Amniotic stem cell (primary cell): ENCODE measurements around the gene GMEB2.
"Not testable (repeated sequence)": the region's sequence is repeated elsewhere in the genome, so short reads cannot be mapped to it uniquely, and the experiment has no call there.

Experiments
- DNase-seq: peaks from one replicate; lab custom pipeline; 2025; lab: John Stamatoyannopoulos, UW

The GMEB2 gene

GRCh38 chr20:63560333-63560805 is 66.5 kb downstream of the GMEB2 start:
- no peak for DNase-seq

DNA sequence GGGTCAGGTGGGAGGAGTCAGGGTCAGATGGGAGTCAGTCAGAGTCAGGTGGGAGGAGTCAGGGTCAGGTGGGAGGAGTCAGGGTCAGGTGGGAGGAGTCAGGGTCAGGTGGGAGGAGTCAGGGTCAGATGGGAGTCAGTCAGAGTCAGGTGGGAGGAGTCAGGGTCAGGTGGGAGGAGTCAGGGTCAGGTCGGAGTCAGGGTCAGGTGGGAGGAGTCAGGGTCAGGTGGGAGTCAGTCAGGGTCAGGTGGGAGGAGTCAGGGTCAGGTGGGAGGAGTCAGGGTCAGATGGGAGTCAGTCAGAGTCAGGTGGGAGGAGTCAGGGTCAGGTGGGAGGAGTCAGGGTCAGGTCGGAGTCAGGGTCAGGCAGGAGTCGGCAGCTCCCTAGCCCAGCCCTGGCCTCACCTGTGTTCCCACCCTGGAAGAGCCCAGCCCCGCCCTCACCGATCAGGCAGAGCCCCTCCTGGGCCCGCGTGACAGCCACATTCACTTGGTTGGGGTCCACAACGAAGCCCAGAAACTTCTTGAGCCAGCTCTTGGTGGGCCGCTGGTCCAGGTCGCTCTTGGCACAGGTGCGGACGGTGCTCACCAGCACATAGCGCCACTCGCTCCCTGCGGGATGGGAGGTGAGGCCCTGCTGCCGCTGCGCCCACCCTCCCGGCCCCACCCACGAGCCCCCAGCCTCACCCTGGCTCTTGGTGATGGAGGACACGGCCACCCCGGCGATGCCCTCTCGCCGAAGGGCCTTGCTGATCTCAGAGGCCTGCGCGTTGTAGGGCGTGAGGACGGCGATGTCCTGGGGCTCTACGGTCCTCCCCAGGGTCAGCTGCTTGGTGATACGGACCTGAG is 67.2 kb downstream of the GMEB2 start:
- DNase-seq, result not testable (repeated sequence)

DNA sequence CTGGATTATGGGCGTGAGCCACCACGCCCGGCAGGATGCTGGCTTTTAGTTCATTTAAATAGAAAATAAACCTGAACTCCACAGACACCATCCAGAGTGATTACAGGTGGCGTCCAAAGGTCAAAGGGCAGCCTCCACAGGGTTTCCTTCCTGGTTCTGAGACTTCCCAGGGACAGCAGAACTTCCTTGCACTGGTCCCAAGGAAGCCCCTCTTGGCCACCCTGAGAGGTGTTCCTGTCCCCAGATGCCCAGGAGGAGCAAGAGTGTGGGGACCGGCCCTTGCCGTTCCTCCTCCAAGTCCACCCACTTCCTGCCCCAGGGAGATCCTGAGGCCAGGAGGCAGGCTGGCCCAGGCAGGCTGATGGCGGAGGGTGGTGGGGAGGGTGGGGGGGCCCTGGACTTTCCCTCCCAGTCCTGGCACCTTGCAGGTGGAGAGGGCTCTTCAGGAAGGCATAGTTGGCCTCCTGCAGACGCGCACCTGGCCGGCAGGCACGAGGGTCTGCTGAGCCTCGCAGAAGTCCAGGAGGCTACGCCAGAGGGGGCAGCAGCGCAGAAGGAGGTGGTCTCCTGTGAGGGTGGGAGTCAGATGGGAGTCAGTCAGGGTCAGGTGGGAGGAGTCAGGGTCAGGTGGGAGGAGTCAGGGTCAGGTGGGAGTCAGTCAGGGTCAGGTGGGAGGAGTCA is 68.0 kb downstream of the GMEB2 start:
- no peak for DNase-seq

GRCh38 chr20:63557481-63557891 is 69.4 kb downstream of the GMEB2 start:
- DNase-seq, result no peak

GRCh38 chr20:63556873-63557478 is 69.9 kb downstream of the GMEB2 start:
- no peak for DNase-seq

GRCh38 chr20:63555661-63556381 is 71.1 kb downstream of the GMEB2 start:
- no peak for DNase-seq

DNA sequence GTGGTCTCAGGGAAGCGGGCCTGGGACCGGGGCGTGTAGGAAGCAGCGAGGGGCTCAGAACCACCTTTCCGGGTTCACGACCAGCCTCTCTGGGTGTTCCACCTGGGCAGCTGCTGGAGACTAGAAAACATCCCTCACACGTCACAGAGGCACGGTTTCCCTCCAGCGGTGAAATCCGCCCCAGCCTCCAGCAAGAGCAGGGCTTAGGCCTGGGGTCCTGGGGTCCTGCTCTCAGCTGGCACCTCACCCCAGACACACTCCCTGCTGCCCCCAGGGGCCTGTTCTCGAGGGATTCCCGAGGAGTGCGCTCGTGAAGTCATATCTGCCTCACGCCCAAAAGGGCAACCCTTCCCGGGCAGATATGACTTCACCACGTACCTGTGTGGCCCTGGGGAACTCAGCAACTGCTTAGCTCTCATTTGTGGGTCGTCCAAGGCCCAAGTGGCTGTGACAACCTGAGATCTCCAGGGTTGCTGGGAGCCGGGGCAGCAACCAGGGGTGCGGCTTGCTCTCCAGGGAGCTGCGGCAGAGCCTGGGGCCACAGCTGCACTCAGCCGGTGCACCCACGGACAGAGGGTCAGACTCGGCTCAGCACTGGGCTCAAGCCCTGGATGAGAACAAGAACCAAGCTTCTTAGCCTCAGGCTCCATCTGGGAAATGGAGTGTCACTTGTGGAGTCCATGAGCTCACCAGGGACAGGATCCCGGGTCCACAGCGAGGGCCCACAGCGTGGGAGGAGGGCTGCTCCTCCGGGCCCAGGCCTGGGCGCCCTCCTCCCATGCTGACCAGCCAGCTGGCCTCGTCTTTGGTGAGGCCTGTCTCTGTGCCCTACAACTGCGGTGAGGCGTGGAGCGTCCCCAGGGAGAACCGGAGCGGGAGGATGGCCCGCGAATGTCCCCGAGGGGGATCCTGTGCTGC is 72.3 kb downstream of the GMEB2 start:
- no peak for DNase-seq

GRCh38 chr20:63553933-63554290 is 73.0 kb downstream of the GMEB2 start, which contains the start of gene FNDC11:
TSS of gene FNDC11 (plus strand) at chr20:63554159. CDS start at chr20:63555664, 1,505 bp downstream.
- DNase-seq, result no peak

DNA sequence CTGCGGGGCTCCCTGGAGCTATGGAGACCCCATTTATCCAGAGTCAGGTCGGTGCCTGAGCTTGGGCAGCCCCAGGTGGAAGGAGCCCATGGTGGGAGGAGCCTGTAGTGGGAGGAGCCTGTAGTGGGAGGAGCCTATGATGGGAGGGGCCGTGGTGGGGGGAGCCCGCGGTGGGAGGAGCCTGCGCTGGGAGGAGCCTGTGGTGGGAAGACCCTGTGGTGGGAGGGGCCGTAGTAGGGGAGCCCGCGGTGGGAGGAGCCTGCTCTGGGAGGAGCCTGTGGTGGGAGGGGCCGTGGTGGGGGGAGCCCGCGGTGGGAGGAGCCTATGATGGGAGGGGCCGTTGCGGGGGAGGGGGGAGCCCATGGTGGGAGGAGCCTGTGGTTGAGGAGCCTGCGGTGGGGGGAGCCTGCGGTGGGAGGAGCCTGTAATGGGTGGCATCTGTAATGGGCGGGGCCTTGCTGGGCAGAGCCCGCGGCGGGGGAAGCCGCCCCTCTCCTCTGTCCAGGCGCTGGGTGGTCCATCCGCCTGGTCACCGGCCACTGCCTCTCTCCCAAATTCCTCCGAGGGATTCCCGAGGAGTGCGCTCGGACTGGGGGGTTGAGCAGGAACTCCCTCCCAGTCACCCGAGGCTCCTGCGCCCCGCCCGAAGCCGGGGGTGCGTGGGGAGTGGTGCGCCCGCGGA is 73.5 kb downstream of the GMEB2 start:
- peak; percentile 63 for DNase-seq

GRCh38 chr20:63552481-63553249 is 74.2 kb downstream of the GMEB2 start:
- no peak for DNase-seq

GRCh38 chr20:63551068-63551467 is 75.8 kb downstream of the GMEB2 start:
- no peak for DNase-seq

DNA sequence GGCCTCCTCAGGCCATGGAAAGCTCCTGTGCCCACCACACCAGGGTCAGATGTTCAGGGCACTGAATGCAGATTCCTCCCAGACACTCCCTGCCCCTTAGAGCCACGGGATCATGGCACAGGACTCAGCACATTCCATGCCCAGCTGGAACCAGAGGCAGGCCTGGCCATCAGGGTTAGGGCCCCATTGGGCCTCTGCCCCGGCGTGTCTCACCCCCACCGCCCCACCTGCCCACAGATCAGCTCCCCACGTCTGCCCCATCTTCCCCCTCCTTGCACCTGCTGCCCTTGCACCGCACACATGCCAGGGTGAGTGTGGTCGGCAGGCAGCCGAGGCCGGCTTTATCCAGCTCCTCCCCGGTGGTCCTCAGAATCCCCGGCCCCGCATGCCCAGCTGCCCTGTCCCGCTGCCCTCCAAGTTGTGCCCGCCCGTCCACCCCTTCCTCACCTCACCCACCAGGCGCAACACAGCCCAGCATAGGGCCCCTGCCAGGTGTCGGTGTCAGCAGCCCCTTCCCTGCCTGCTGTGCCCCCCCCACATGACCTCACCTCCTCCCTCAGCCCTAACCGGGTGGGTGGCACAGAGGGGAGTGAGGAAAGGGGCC is 77.1 kb downstream of the GMEB2 start:
- DNase-seq, result no peak

- no peak for DNase-seq
Observed at GRCh38 chr20:63549019-63549418, 77.9 kb downstream of the GMEB2 start.

- DNase-seq, result no peak
Observed at GRCh38 chr20:63548542-63548941, 78.4 kb downstream of the GMEB2 start.

GRCh38 chr20:63547725-63548480 is 79.0 kb downstream of the GMEB2 start, which contains the start of gene SRMS:
TSS of gene SRMS (minus strand) at chr20:63547749. CDS start at chr20:63547463, 286 bp downstream.
- DNase-seq, result no peak

GRCh38 chr20:63546956-63547724 is 79.8 kb downstream of the GMEB2 start:
- no peak for DNase-seq

DNA sequence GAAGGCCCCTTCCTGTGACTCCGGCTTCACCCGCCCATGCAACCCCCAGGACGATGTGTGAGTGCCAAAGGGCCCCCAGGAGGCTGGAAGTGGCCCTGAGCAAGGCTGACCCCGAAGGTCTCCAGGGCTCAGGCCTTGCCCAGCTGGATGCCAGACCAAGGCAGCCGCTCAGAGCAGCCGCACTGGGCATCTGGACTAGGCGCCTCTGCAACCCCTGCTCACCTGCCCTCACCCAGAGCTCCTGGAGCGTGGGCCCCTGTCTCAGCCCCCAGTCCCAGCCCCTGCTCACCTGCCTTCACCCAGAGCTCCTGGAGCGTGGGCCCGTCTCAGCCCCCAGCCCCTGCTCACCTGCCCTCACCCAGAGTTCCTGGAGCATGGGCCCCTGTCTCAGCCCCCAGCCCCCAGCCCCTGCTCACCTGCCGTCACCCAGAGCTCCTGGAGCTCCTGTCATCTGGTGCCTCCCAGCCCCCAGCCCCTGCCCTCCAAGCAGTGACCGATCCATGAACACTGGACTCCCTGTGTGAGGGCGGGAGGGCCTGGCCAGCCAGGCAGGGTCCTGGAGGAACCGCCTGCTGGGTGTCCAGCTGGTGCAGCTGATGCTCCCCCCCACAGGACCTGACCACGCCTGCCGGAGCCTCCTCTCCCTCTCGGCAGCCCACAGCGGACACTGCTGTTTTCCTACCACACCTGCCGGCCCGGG is 80.5 kb downstream of the GMEB2 start:
- no peak for DNase-seq
